ENCODE results near the gene UBAC2. TPM values are rescaled to one million over a fixed set of nuclear protein-coding genes. Genes with fewer than 3 reads are reported as not detected.

The UBAC2 gene
- total and polyA plus RNA-seq, 4 donors, result 49.9 to 77.1 (median 53.7) TPM

DNA sequence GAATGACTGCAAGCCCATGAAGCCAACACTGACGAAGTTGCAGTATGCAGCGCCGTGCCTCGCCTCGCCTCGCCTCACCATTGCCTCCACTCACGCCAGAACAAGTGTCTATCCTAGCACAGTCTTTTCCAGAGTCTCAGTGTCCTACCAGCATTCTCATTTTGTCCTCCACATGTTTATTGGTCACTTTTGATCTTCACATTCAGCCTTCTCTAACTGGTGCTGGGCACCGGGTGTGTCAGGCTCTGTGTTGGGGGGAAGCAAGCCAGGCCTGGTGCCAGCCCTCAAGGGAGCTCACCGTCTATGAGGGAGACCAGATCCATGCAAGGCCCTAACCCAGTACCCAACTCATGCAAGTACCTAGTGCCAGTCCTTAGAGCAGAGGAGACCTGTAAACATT is 176.3 kb downstream of the UBAC2 start:
- peaks cover 3 to 17% (median 7%) of the 10 kb centered on the region in 4 donors for H3K36me3 ChIP-seq (ENCODE audit: control insufficient read depth in 4 of 4, insufficient read depth in 4 of 4, low read length in 4 of 4)
- peaks cover 0 to 8% (median 5%) of the 10 kb centered on the region in 5 donors for H3K4me1 ChIP-seq (ENCODE audit: control insufficient read depth in 5 of 5, insufficient read depth in 5 of 5, low read length in 5 of 5)
- H3K27me3 ChIP-seq (ENCODE audit: control insufficient read depth in 3 of 3, insufficient read depth in 3 of 3, low read length in 2 of 3), result no peaks in the 10 kb centered on the region
- WGBS, 2 donors, result 96 to 97% methylated on average over 9 of the region's 9 CpGs
- no peak for ATAC-seq (ENCODE audit: insufficient read depth, low FRiP score)
- no peak overlapping the region for H3K4me3 ChIP-seq
- no peaks in the 10 kb centered on the region for H3K9me3 ChIP-seq (ENCODE audit: control insufficient read depth in 4 of 4, insufficient read depth in 3 of 4, low read length in 3 of 4)
- DNase-seq, result no peak
- no peak overlapping the region for H3K27ac ChIP-seq (ENCODE audit: low read depth in 1 of 2, low read length in 1 of 2)
- H3K9ac ChIP-seq (ENCODE audit: insufficient read depth in 1 of 2, low read length in 2 of 2), result no peak overlapping the region
- TF ChIP-seq, protein P1, sequence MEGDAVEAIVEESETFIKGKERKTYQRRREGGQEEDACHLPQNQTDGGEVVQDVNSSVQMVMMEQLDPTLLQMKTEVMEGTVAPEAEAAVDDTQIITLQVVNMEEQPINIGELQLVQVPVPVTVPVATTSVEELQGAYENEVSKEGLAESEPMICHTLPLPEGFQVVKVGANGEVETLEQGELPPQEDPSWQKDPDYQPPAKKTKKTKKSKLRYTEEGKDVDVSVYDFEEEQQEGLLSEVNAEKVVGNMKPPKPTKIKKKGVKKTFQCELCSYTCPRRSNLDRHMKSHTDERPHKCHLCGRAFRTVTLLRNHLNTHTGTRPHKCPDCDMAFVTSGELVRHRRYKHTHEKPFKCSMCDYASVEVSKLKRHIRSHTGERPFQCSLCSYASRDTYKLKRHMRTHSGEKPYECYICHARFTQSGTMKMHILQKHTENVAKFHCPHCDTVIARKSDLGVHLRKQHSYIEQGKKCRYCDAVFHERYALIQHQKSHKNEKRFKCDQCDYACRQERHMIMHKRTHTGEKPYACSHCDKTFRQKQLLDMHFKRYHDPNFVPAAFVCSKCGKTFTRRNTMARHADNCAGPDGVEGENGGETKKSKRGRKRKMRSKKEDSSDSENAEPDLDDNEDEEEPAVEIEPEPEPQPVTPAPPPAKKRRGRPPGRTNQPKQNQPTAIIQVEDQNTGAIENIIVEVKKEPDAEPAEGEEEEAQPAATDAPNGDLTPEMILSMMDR (IDR thresholded peaks at IDR 0.05; ENCODE audit: control extremely low read depth, extremely low read depth), result no peak

DNA sequence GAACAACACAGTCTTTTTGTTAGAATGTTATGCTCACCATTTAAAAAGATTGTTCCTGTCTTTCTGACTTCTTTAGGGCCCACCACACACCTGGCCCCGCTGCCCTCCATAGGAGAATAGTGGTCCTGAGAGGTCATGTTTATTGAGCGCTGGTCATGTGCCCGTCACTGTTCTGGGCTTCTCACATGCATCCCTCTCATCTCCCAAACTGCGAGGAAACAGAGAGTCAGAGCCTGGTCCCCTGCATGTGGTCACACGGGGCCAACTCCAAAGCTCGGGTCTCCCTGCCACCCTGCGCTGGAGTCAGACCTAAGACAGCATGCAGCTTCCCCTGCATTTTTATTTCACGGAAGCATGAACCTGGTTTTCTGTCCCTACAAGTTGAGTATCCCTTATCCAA is 177.0 kb downstream of the UBAC2 start:
- ATAC-seq (ENCODE audit: insufficient read depth, low FRiP score) (no peak), DNase-seq (no peak)
- Histone ChIP-seq H3K4me1 (ENCODE audit: control insufficient read depth in 5 of 5, insufficient read depth in 5 of 5, low read length in 5 of 5) (peaks cover 0 to 8% (median 5%) of the 10 kb centered on the region in 5 donors), H3K4me3 (no peak overlapping the region), H3K36me3 (ENCODE audit: control insufficient read depth in 4 of 4, insufficient read depth in 4 of 4, low read length in 4 of 4) (peaks cover 3 to 15% (median 5%) of the 10 kb centered on the region in 4 donors), H3K27ac (ENCODE audit: low read depth in 1 of 2, low read length in 1 of 2) (no peak overlapping the region), H3K9ac (ENCODE audit: insufficient read depth in 1 of 2, low read length in 2 of 2) (no peak overlapping the region), H3K27me3 (ENCODE audit: control insufficient read depth in 3 of 3, insufficient read depth in 3 of 3, low read length in 2 of 3) (no peaks in the 10 kb centered on the region), H3K9me3 (ENCODE audit: control insufficient read depth in 4 of 4, insufficient read depth in 3 of 4, low read length in 3 of 4) (no peaks in the 10 kb centered on the region)
- WGBS, 2 donors, result 97% methylated on average over 8 of the region's 8 CpGs
- TF ChIP-seq, protein P1 (IDR thresholded peaks at IDR 0.05; ENCODE audit: control extremely low read depth, extremely low read depth), result no peak

DNA sequence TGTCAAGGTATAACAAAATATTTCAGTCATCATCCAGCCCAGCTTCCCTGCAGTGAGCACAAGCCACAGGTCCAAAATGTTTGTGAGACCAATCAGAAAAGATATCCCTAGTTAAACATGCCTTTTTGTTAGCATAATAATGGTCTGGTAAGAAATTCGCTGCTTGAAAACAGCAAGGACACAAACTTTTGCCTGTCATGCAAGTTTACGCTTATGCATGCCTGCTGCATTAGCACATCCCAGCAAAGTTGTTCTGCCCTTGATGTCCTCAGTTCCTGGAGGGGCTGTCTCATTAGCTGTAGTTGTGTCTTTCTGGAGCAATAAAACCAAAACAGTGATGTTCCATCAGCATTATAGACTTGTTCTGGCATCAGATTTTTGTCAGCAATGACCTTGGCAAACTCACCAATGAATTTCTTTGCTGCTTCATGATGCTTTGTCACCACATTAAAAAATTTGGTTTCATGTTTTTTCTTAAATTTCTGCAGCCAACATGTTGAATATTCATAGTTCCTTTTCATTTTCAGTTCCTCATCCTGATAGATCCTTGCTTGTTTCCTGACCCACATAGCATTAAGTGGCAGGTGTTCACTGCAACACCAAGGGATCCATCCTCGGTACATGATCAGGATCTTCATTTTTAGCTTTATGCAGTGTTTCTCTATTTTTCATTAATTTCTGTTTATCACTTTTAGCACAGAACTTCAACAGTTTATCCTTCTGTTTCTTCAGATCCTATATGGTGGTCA is 178.5 kb downstream of the UBAC2 start:
- no peak overlapping the region for H3K4me3 ChIP-seq
- WGBS, 2 donors, result 85 to 89% methylated on average over 3 of the region's 3 CpGs
- ATAC-seq (ENCODE audit: insufficient read depth, low FRiP score), result no peak
- H3K4me1 ChIP-seq (ENCODE audit: control insufficient read depth in 5 of 5, insufficient read depth in 5 of 5, low read length in 5 of 5), result peaks cover 0 to 8% (median 5%) of the 10 kb centered on the region in 5 donors
- H3K9ac ChIP-seq (ENCODE audit: insufficient read depth in 1 of 2, low read length in 2 of 2), result no peak overlapping the region
- H3K27ac ChIP-seq (ENCODE audit: low read depth in 1 of 2, low read length in 1 of 2), result no peak overlapping the region
- peaks cover 3 to 15% (median 5%) of the 10 kb centered on the region in 4 donors for H3K36me3 ChIP-seq (ENCODE audit: control insufficient read depth in 4 of 4, insufficient read depth in 4 of 4, low read length in 4 of 4)
- no peaks in the 10 kb centered on the region for H3K27me3 ChIP-seq (ENCODE audit: control insufficient read depth in 3 of 3, insufficient read depth in 3 of 3, low read length in 2 of 3)
- TF ChIP-seq, protein P1 (IDR thresholded peaks at IDR 0.05; ENCODE audit: control extremely low read depth, extremely low read depth), result no peak
- no peak for DNase-seq
- no peaks in the 10 kb centered on the region for H3K9me3 ChIP-seq (ENCODE audit: control insufficient read depth in 4 of 4, insufficient read depth in 3 of 4, low read length in 3 of 4)
